ENCODE data around the gene SIRT2. TPM values are rescaled to one million over a fixed set of nuclear protein-coding genes. Genes with fewer than 3 reads are reported as not detected.

Gene SIRT2
- total RNA-seq, 1 experiment from 2014 or later, result 15.4 TPM

DNA sequence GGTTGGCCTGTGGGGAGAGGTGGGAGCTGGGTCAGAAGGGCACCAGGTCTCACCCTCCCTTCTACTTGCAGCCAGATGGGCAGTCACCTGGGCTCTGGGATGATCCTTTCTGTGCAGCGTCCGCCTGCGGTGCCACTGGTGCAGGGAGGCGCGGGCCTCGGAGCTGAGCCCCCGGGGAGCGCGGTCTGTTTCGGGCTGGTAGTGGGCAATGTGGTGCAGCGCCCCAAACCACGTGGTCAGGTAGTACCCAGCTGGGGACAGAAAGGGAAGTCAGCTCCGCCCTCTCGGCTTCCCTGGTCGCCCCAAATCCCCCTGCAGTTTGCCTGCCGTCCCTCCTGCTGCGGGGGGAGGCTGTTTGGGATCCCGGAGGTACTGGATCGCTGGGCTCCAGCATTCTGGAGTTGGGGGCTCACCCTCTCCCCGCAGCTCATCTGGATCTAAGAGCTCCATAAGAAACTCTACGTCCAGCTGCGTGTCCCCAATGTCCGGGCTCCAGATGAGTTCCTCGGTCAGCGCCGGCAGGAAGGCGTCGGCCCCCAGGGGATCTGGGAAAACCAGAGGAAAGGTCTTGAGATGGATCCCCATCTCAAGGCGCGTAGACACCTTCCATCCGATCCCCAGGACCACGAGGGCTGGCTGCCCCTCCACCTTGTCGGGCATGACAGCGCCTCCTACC lies 30.1 kb downstream of the SIRT2 start:
- CTCF ChIA-PET, result no interaction called here
- intact Hi-C loops (cut with micrococcal nuclease), result no loop called here
- Histone ChIP-seq H3K9ac (ENCODE audit: low read length) (no peak overlapping the region), H3K27me3 (ENCODE audit: insufficient read depth, low read length) (no peaks in the 10 kb centered on the region), H3K4me1 (ENCODE audit: control insufficient read depth in 1 of 2, insufficient read depth in 2 of 2, low read length in 2 of 2) (peaks cover 3 to 15% of the 10 kb centered on the region in 2 experiments; a peak in 3 of 4 replicates), H3K79me2 (ENCODE audit: insufficient read depth, low read length) (no peaks in the 10 kb centered on the region), H3K4me3 (replicated peaks in 1 of 2; ENCODE audit: low read depth in 1 of 2, low read length in 2 of 2) (no peak overlapping the region), H3K4me2 (ENCODE audit: low read length) (no peak overlapping the region), H3K36me3 (ENCODE audit: control insufficient read depth in 1 of 2, insufficient read depth in 2 of 2, low read length in 2 of 2) (no peaks in the 10 kb centered on the region), H3K9me3 (ENCODE audit: control insufficient read depth in 1 of 2, insufficient read depth in 1 of 2, low read depth in 1 of 2, low read length in 2 of 2) (no peaks in the 10 kb centered on the region), H2AFZ (ENCODE audit: low read depth, low read length, poor library complexity, severe bottlenecking) (no peak overlapping the region), H3K27ac (ENCODE audit: low read depth, low read length) (no peak overlapping the region), H4K20me1 (ENCODE audit: insufficient read depth) (no peaks in the 10 kb centered on the region), H3K9me2 (ENCODE audit: insufficient read depth) (no peaks in the 10 kb centered on the region)
- POLR2A ChIA-PET, result no interaction called here
- no TSS peak for BruUV-seq (replicated peaks)
- no peak for ATAC-seq
- no peak for DNase-seq (ENCODE audit: low read depth, low spot score)
- TF ChIP-seq POLR2A (IDR thresholded peaks at IDR 0.05; ENCODE audit: borderline replicate concordance, extremely low read depth, insufficient read depth, insufficient read length) (no peak), JUND (IDR thresholded peaks at IDR 0.05) (no peak), SRF (IDR thresholded peaks at IDR 0.05; ENCODE audit: low read depth) (no peak), ELF1 (IDR thresholded peaks at IDR 0.05; ENCODE audit: borderline replicate concordance, low read depth) (no peak), ZNF274 (IDR thresholded peaks at IDR 0.05; ENCODE audit: low read depth, low read length) (no peak), YY1 (IDR thresholded peaks at IDR 0.05; ENCODE audit: extremely low read depth, insufficient replicate concordance, low read depth, low read length) (no peak), CBX3 (IDR thresholded peaks at IDR 0.05; ENCODE audit: low read depth) (no peak), RAD21 (IDR thresholded peaks at IDR 0.05; ENCODE audit: low read depth) (no peak), SP1 (IDR thresholded peaks at IDR 0.05; ENCODE audit: low read depth) (no peak), FOSL1 (IDR thresholded peaks at IDR 0.05; ENCODE audit: low read depth) (no peak), EZH2phosphoT487 (IDR thresholded peaks at IDR 0.05; ENCODE audit: borderline replicate concordance) (no peak), POLR2AphosphoS5 (IDR thresholded peaks at IDR 0.05; ENCODE audit: low read depth, low read length) (no peak)
- TF ChIP-seq, protein P1, sequence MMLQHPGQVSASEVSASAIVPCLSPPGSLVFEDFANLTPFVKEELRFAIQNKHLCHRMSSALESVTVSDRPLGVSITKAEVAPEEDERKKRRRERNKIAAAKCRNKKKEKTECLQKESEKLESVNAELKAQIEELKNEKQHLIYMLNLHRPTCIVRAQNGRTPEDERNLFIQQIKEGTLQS (IDR thresholded peaks at IDR 0.05), result no peak
- TF ChIP-seq, protein P2, sequence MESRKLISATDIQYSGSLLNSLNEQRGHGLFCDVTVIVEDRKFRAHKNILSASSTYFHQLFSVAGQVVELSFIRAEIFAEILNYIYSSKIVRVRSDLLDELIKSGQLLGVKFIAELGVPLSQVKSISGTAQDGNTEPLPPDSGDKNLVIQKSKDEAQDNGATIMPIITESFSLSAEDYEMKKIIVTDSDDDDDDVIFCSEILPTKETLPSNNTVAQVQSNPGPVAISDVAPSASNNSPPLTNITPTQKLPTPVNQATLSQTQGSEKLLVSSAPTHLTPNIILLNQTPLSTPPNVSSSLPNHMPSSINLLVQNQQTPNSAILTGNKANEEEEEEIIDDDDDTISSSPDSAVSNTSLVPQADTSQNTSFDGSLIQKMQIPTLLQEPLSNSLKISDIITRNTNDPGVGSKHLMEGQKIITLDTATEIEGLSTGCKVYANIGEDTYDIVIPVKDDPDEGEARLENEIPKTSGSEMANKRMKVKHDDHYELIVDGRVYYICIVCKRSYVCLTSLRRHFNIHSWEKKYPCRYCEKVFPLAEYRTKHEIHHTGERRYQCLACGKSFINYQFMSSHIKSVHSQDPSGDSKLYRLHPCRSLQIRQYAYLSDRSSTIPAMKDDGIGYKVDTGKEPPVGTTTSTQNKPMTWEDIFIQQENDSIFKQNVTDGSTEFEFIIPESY (IDR thresholded peaks at IDR 0.05; ENCODE audit: extremely low read depth, insufficient replicate concordance, low read length), result no peak
- TF ChIP-seq, protein P3, sequence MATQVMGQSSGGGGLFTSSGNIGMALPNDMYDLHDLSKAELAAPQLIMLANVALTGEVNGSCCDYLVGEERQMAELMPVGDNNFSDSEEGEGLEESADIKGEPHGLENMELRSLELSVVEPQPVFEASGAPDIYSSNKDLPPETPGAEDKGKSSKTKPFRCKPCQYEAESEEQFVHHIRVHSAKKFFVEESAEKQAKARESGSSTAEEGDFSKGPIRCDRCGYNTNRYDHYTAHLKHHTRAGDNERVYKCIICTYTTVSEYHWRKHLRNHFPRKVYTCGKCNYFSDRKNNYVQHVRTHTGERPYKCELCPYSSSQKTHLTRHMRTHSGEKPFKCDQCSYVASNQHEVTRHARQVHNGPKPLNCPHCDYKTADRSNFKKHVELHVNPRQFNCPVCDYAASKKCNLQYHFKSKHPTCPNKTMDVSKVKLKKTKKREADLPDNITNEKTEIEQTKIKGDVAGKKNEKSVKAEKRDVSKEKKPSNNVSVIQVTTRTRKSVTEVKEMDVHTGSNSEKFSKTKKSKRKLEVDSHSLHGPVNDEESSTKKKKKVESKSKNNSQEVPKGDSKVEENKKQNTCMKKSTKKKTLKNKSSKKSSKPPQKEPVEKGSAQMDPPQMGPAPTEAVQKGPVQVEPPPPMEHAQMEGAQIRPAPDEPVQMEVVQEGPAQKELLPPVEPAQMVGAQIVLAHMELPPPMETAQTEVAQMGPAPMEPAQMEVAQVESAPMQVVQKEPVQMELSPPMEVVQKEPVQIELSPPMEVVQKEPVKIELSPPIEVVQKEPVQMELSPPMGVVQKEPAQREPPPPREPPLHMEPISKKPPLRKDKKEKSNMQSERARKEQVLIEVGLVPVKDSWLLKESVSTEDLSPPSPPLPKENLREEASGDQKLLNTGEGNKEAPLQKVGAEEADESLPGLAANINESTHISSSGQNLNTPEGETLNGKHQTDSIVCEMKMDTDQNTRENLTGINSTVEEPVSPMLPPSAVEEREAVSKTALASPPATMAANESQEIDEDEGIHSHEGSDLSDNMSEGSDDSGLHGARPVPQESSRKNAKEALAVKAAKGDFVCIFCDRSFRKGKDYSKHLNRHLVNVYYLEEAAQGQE (IDR thresholded peaks at IDR 0.05; ENCODE audit: low read depth), result no peak
- RAD21 ChIA-PET (ENCODE audit: low non-redundant PET in 1 of 2, low total read pairs in 2 of 2, uncharacterized antibody in 2 of 2, unreplicated experiment in 2 of 2), result no interaction called here

Measured in HCT116 (cell line).